Stimulated activated CD8-positive, alpha-beta memory T cell treated with anti-CD3 and anti-CD28 coated beads, Interleukin-12 subunit alpha, Interleukin-12 subunit beta, amount 100 ng/mL, for 24 hours (primary cell): ENCODE measurements around the gene DHCR24.
"Not testable (repeated sequence)": the region's sequence is repeated elsewhere in the genome, so short reads cannot be mapped to it uniquely, and the experiment has no call there.

Experiments
- DNase-seq: peaks from one replicate; pipeline ENCODE4 v3.0.0-alpha.2; 2020; ENCODE audit errors: extremely low read depth

DHCR24 gene

GRCh38 chr1:54888080-54888733 is 1.2 kb upstream of the DHCR24 start:
- no peak for DNase-seq

- DNase-seq = no peak
These were observed 673 bp upstream of the DHCR24 start for GRCh38 chr1:54887665-54888071.

GRCh38 chr1:54885807-54886723 is 930 bp downstream of the DHCR24 start:
- DNase-seq = no peak

- no peak for DNase-seq
These were observed 1.7 kb downstream of the DHCR24 start for GRCh38 chr1:54885237-54885679.

GRCh38 chr1:54884768-54885167 is 2.2 kb downstream of the DHCR24 start:
- no peak for DNase-seq

- no peak for DNase-seq
These were observed 2.8 kb downstream of the DHCR24 start for GRCh38 chr1:54884135-54884586.

GRCh38 chr1:54883349-54884102 is 3.5 kb downstream of the DHCR24 start:
- DNase-seq = no peak

- DNase-seq = no peak
These were observed 4.5 kb downstream of the DHCR24 start for GRCh38 chr1:54882519-54882918.

- DNase-seq = not testable (repeated sequence)
These were observed 5.4 kb downstream of the DHCR24 start for GRCh38 chr1:54881604-54882003.

- no peak for DNase-seq
These were observed 7.1 kb downstream of the DHCR24 start for GRCh38 chr1:54879872-54880271.

GRCh38 chr1:54876814-54877213 is 10.2 kb downstream of the DHCR24 start:
- DNase-seq = no peak

- no peak for DNase-seq
These were observed 12.0 kb downstream of the DHCR24 start for GRCh38 chr1:54875000-54875399.

GRCh38 chr1:54874079-54874830 is 12.7 kb downstream of the DHCR24 start:
- no peak for DNase-seq

GRCh38 chr1:54872036-54872331 is 15.0 kb downstream of the DHCR24 start:
- no peak for DNase-seq

GRCh38 chr1:54871275-54872035 is 15.5 kb downstream of the DHCR24 start:
- DNase-seq = no peak

- no peak for DNase-seq
These were observed 16.1 kb downstream of the DHCR24 start for GRCh38 chr1:54870869-54871268.

- no peak for DNase-seq
These were observed 17.7 kb downstream of the DHCR24 start for GRCh38 chr1:54869173-54869851.

GRCh38 chr1:54867717-54868057 is 19.3 kb downstream of the DHCR24 start:
- no peak for DNase-seq

GRCh38 chr1:54866801-54867716 is 19.9 kb downstream of the DHCR24 start:
- DNase-seq = no peak
